ENCODE results near the gene NIPAL3. TPM values are rescaled to one million over a fixed set of nuclear protein-coding genes. Genes with fewer than 3 reads are reported as not detected.
"Not testable (repeated sequence)": the region's sequence is repeated elsewhere in the genome, so short reads cannot be mapped to it uniquely, and the experiment has no call there.

NIPAL3 gene
- total RNA-seq, 1 donor = 31.8 TPM

DNA sequence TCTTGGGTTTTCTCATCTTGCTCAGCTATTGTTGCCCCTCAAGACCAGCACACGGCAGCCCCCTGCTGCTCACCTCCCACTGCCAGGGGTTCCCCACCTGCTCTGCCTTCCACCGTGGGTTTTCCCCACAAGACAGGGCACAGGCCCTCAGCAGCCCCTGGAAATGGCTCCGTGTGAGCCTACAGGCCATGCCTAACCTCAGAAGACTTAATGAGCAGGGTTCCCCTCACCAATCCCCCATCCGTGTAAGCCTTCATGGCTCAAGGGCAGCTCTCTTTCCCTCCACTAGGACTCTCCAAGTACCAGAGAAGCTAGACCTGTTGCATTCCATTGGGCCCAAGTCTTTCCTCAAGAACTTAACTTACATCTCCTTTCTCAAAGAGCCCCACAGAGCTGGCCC is 68.6 kb downstream of the NIPAL3 start:
- H3K4me3 ChIP-seq (ENCODE audit: insufficient read depth, low read length) = no peak overlapping the region
- no peaks in the 10 kb centered on the region for H3K79me2 ChIP-seq (ENCODE audit: insufficient read depth, low read length)
- H3K36me3 ChIP-seq (ENCODE audit: insufficient read depth, low read length) = no peaks in the 10 kb centered on the region
- no peak for TF ChIP-seq CTCF (IDR thresholded peaks at IDR 0.05; ENCODE audit: extremely low read depth, low read depth, low read length)
- no peak overlapping the region for H3K27ac ChIP-seq (ENCODE audit: low read depth, low read length)
- H3K4me1 ChIP-seq (ENCODE audit: insufficient read depth, low read length) = no peaks in the 10 kb centered on the region
- H4K20me1 ChIP-seq (ENCODE audit: insufficient read depth, low read length) = no peaks in the 10 kb centered on the region
- H3K27me3 ChIP-seq (ENCODE audit: insufficient read depth, low read length) = no peaks in the 10 kb centered on the region
- H3K4me2 ChIP-seq (ENCODE audit: insufficient read depth, low read length) = no peak overlapping the region
- no peak for DNase-seq (ENCODE audit: insufficient read length, low spot score, missing footprints)
- H2AFZ ChIP-seq (ENCODE audit: low read length) = no peak overlapping the region
- no peaks in the 10 kb centered on the region for H3K9me3 ChIP-seq (ENCODE audit: low read depth, low read length)

DNA sequence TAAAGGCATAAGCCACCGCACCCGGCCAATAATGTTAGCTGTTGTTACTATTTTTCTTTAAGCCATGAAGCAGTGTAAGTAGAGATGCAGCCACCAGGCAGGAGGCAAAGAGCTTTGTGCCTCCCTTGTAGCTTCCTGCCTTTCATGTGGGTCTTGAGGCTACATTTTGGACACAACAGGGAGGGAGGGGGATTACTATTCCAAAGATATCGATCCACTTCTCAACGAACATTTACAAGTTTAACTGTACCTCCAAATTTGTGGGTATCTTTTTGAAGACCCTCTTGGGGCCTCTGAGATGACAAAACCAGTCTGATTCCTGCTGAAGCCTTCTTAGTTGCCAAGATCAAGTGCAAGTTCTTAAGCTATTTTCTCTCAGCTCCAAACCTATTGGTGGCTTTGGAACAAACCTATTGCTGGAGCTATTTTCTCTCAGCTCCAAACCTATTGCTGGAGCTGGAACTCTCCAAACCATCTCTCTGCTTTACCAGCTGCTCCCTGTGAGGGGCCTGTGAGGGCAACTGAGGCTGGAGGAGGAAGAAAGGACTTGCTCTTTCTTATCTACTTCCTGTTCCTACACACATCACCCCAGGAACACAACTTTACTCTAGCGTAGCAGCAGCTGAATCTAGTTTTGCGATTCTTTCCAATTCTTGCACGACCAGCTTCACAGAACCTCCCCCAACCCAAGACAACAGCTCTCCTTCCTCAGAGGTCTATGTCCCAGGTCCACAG is 70.9 kb downstream of the NIPAL3 start:
- Histone ChIP-seq H3K4me3 (ENCODE audit: insufficient read depth, low read length) (no peak overlapping the region), H3K36me3 (ENCODE audit: insufficient read depth, low read length) (no peaks in the 10 kb centered on the region), H3K9me3 (ENCODE audit: low read depth, low read length) (no peaks in the 10 kb centered on the region), H4K20me1 (ENCODE audit: insufficient read depth, low read length) (no peaks in the 10 kb centered on the region), H3K27ac (ENCODE audit: low read depth, low read length) (no peak overlapping the region), H3K27me3 (ENCODE audit: insufficient read depth, low read length) (no peaks in the 10 kb centered on the region), H3K4me1 (ENCODE audit: insufficient read depth, low read length) (no peaks in the 10 kb centered on the region), H2AFZ (ENCODE audit: low read length) (no peak overlapping the region), H3K4me2 (ENCODE audit: insufficient read depth, low read length) (no peak overlapping the region), H3K79me2 (ENCODE audit: insufficient read depth, low read length) (no peaks in the 10 kb centered on the region)
- DNase-seq (ENCODE audit: insufficient read length, low spot score, missing footprints) = no peak
- TF ChIP-seq CTCF (IDR thresholded peaks at IDR 0.05; ENCODE audit: extremely low read depth, low read depth, low read length) = no peak

- TF ChIP-seq CTCF (IDR thresholded peaks at IDR 0.05; ENCODE audit: extremely low read depth, low read depth, low read length) = no peak
- H3K36me3 ChIP-seq (ENCODE audit: insufficient read depth, low read length) = no peaks in the 10 kb centered on the region
Observed at GRCh38 chr1:24487455-24487854, 71.9 kb downstream of the NIPAL3 start.

DNA sequence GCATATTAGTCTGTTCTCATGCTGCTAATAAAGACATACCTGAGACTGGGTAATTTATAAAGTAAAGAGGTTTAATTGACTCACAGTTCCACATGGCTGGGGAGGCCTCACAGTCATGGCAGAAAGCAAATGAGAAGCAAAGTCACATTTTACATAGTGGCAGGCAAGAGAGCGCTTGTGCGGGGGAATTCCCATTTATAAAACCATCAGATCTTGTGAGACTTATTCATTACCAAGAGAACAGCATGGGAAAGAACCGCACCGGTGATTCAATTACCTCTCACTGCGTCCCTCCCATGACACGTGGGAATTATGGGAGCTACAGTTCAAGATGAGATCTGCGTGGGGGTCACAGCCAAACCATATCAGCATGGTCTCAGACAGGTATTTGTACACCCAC is 72.6 kb downstream of the NIPAL3 start:
- H3K4me3 ChIP-seq (ENCODE audit: insufficient read depth, low read length); H2AFZ ChIP-seq (ENCODE audit: low read length); H3K79me2 ChIP-seq (ENCODE audit: insufficient read depth, low read length); H3K36me3 ChIP-seq (ENCODE audit: insufficient read depth, low read length); DNase-seq (ENCODE audit: insufficient read length, low spot score, missing footprints); H3K4me1 ChIP-seq (ENCODE audit: insufficient read depth, low read length); H3K27me3 ChIP-seq (ENCODE audit: insufficient read depth, low read length); H4K20me1 ChIP-seq (ENCODE audit: insufficient read depth, low read length); H3K9me3 ChIP-seq (ENCODE audit: low read depth, low read length); H3K27ac ChIP-seq (ENCODE audit: low read depth, low read length); H3K4me2 ChIP-seq (ENCODE audit: insufficient read depth, low read length): not testable (repeated sequence)

More at GRCh38 chr1:24487455-24487854, 71.9 kb downstream of the NIPAL3 start:
- no peaks in the 10 kb centered on the region for H3K9me3 ChIP-seq (ENCODE audit: low read depth, low read length)
- no peak overlapping the region for H2AFZ ChIP-seq (ENCODE audit: low read length)
- H3K4me1 ChIP-seq (ENCODE audit: insufficient read depth, low read length) = no peaks in the 10 kb centered on the region
- DNase-seq (ENCODE audit: insufficient read length, low spot score, missing footprints) = no peak
- H3K27me3 ChIP-seq (ENCODE audit: insufficient read depth, low read length) = no peaks in the 10 kb centered on the region
- H3K79me2 ChIP-seq (ENCODE audit: insufficient read depth, low read length) = no peaks in the 10 kb centered on the region
- no peak overlapping the region for H3K4me2 ChIP-seq (ENCODE audit: insufficient read depth, low read length)
- H4K20me1 ChIP-seq (ENCODE audit: insufficient read depth, low read length) = no peaks in the 10 kb centered on the region
- H3K27ac ChIP-seq (ENCODE audit: low read depth, low read length) = no peak overlapping the region
- H3K4me3 ChIP-seq (ENCODE audit: insufficient read depth, low read length) = no peak overlapping the region

Measured in osteoblast (primary cell).